Tibial artery (tissue), 4 donors: ENCODE measurements around the gene MATR3.

Experiments used
- DNase-seq, 2 donors: peaks; one replicate each; pipeline ENCODE4 v3.0.0-alpha.2; 2019
- H3K27ac ChIP-seq, 2 donors: fragments of 200-600 bp; sonication (generic) in 1 of 2; 1 replicate in 1 of 2; 2 replicates in 1 of 2; pipeline ENCODE4 v1.5.1; 2018 to 2019; ENCODE audit warnings: mild to moderate bottlenecking in 1 of 2
- H3K27me3 ChIP-seq, 2 donors: fragments of 200-600 bp; sonication (generic) in 1 of 2; one replicate each; pipeline versions ENCODE4 v1.5.1 to v1.6.0; 2016 to 2019
- H3K36me3 ChIP-seq, 3 donors: fragments of 200-600 bp; sonication (generic) in 2 of 3; one replicate each; pipeline ENCODE4 v1.5.1; 2016 to 2019; ENCODE audit warnings: mild to moderate bottlenecking in 2 of 3
- H3K4me1 ChIP-seq, 4 donors: fragments of 200-600 bp; sonication (generic) in 2 of 4; 1 replicate in 3 of 4; 2 replicates in 1 of 4; pipeline ENCODE4 v1.5.1; 2016 to 2019
- H3K4me3 ChIP-seq, 2 donors: fragments of 200-600 bp; sonication (generic) in 1 of 2; 1 replicate in 1 of 2; 2 replicates in 1 of 2; pipeline ENCODE4 v1.5.1; 2018 to 2019; ENCODE audit warnings: mild to moderate bottlenecking in 2 of 2
- H3K9me3 ChIP-seq, 3 donors: fragments of 200-600 bp; sonication (generic) in 1 of 3; one replicate each; pipeline ENCODE4 v1.5.1; 2016 to 2019
- CTCF ChIP-seq, 2 experiments: fragments of 200-600 bp in 1 of 2; fragments of 450-650 bp in 1 of 2; IDR thresholded peaks; one replicate each; pipeline ENCODE4 v1.5.1; 2017 to 2019; ENCODE audit warnings: antibody characterized with exemption in 2 of 2, mild to moderate bottlenecking in 1 of 2, moderate library complexity in 1 of 2
- intact Hi-C: fragments of 100-400 bp; cut with DNase I; formaldehyde crosslinking; loops from one replicate; pipeline ENCODE4 v1.15.0; 2023; ENCODE audit warnings: low total_unique reads

The MATR3 gene

GRCh38 chr5:139285651-139286392 is 7.7 kb upstream of the MATR3 start:
- Histone ChIP-seq H3K4me3 (no peak overlapping the region), H3K27ac (no peak overlapping the region), H3K36me3 (peaks cover 0 to 12% (median 10%) of the 10 kb centered on the region in 3 donors), H3K9me3 (no peaks in the 10 kb centered on the region), H3K27me3 (no peaks in the 10 kb centered on the region), H3K4me1 (peaks cover 0 to 15% (median 7%) of the 10 kb centered on the region in 4 donors)
- TF ChIP-seq CTCF (IDR thresholded peaks at IDR 0.05), result no peak
- DNase-seq, result no peak
- intact Hi-C loops, result no loop called here

GRCh38 chr5:139287890-139288635 is 5.5 kb upstream of the MATR3 start:
- peaks cover 0 to 12% (median 6%) of the 10 kb centered on the region in 3 donors for H3K36me3 ChIP-seq
- H3K4me1 ChIP-seq, result peaks cover 0 to 3% (median under 1%) of the 10 kb centered on the region in 4 donors
- no peaks in the 10 kb centered on the region for H3K27me3 ChIP-seq
- TF ChIP-seq CTCF (IDR thresholded peaks at IDR 0.05), result no peak
- intact Hi-C loops, result no loop called here
- DNase-seq, result no peak
- H3K27ac ChIP-seq, result no peak overlapping the region
- H3K4me3 ChIP-seq, result no peak overlapping the region
- H3K9me3 ChIP-seq, result no peaks in the 10 kb centered on the region

GRCh38 chr5:139291051-139291450 is 2.5 kb upstream of the MATR3 start:
- Histone ChIP-seq H3K9me3 (no peaks in the 10 kb centered on the region), H3K36me3 (no peaks in the 10 kb centered on the region), H3K27me3 (no peaks in the 10 kb centered on the region), H3K4me3 (no peak overlapping the region), H3K4me1 (peaks cover 0 to 16% (median 6%) of the 10 kb centered on the region in 4 donors), H3K27ac (no peak overlapping the region)
- TF ChIP-seq CTCF (IDR thresholded peaks at IDR 0.05), result no peak
- intact Hi-C loops, result loop anchor here (5.0 kb wide), 1 partner anchor 51 kb away; the partner anchor contains the start of gene PAIP2
- DNase-seq, result no peak

GRCh38 chr5:139293202-139293506 is 386 bp upstream of the MATR3 start:
- no peak for TF ChIP-seq CTCF (IDR thresholded peaks at IDR 0.05)

GRCh38 chr5:139294374-139295165 is 1.0 kb downstream of the MATR3 start:
- Histone ChIP-seq H3K9me3 (no peaks in the 10 kb centered on the region), H3K27ac (peak overlapping the region; percentile 98 to 100), H3K4me1 (peaks cover 0 to 51% (median 35%) of the 10 kb centered on the region in 4 donors), H3K4me3 (peak overlapping the region; percentile 76 to 97), H3K36me3 (no peaks in the 10 kb centered on the region), H3K27me3 (no peaks in the 10 kb centered on the region)
- intact Hi-C loops, result loop anchor here (5.0 kb wide), 1 partner anchor 48 kb away; the partner anchor contains the start of gene PAIP2
- DNase-seq, result peak; percentile 85 to 88
- peak in 1 of 2 experiments; percentile 20 for TF ChIP-seq CTCF (IDR thresholded peaks at IDR 0.05)

More at GRCh38 chr5:139293202-139293506, 386 bp upstream of the MATR3 start:
- no peak for DNase-seq
- Histone ChIP-seq H3K36me3 (no peaks in the 10 kb centered on the region), H3K4me1 (peaks cover 0 to 37% (median 23%) of the 10 kb centered on the region in 4 donors), H3K4me3 (peak overlapping the region; percentile 76 to 97), H3K9me3 (no peaks in the 10 kb centered on the region), H3K27ac (peak overlapping the region; percentile 98 to 100), H3K27me3 (no peaks in the 10 kb centered on the region)
- intact Hi-C loops, result loop anchor here (5.0 kb wide), 1 partner anchor 49 kb away; the partner anchor contains the start of gene PAIP2
